ENCODE data around the gene CROCC2.

CROCC2 gene

DNA sequence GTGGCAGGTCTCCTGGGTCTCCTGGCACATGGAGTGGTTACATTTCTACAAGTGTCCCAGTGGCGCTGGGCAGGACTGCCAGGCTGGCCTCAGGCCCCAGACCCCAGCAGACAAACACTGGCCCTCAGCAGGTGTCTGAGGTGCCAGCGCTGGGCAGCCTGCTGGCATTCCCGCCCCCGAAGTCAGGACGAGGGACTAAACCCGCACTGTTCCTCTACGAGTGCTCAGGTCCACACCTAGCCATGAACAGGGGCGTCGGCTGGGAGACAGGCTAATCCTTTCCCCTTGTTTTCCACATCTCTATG is 105.1 kb downstream of the CROCC2 start:
- no peak for TF ChIP-seq CTCF (IDR thresholded peaks at IDR 0.05)

- TF ChIP-seq CTCF (IDR thresholded peaks at IDR 0.05) = no peak
These were observed 105.8 kb downstream of the CROCC2 start for GRCh38 chr2:241011751-241012510.

DNA sequence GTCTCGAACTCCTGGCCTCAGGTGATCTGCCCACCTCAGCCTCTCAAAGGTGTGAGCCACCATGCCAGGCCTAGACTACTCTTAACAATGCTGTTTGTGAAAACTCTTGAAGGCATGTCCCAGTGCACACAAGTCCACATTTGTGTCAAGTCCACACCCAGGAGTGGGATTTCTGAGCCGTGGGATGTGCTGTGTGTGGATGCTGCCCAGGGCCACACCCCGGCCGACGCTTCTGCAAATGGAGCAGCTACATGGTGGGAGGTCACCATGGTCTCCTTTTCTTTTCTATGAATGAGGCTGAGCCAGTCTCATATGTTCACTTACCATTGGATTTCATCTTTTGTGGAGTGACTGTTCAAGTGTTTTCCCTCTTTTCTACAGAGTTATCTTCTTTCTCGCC is 108.1 kb downstream of the CROCC2 start:
- no peak for TF ChIP-seq CTCF (IDR thresholded peaks at IDR 0.05)

DNA sequence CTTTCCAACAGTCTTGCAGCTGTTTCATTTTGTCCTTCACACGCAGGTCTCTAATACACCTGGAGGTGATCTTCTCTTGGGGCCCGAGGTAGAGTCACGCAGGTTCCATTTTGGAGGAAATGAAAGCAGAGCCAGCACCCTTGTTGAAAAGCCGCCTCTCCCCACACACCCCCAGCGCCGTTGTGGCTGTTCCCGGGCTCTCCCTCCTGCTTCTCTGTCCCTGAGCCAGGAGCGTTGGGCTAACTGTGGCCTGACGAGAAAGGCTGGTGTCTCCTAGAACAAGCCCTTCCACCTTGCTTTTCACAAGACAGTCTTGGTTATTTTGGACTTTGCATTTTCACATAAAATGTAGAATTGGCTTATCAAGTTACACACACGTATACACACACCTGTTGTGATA is 108.6 kb downstream of the CROCC2 start:
- no peak for TF ChIP-seq CTCF (IDR thresholded peaks at IDR 0.05)

DNA sequence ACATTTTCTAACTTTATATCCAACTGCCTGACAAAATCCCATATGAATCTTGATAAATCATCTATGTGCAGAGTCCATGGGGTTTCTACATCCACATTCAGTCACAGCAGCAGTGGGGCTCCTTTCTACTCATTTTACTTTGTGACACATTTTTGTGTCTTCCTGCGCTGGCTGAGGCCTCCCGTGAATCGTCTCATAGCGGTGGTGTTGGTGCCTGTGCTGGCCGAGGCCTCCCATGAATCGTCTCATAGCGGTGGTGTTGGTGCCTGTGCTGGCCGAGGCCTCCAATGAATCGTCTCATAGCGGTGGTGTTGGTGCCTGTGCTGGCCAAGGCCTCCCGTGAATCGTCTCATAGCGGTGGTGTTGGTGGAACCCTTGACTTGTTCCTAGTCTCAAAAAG is 109.3 kb downstream of the CROCC2 start:
- TF ChIP-seq CTCF (IDR thresholded peaks at IDR 0.05) = no peak

DNA sequence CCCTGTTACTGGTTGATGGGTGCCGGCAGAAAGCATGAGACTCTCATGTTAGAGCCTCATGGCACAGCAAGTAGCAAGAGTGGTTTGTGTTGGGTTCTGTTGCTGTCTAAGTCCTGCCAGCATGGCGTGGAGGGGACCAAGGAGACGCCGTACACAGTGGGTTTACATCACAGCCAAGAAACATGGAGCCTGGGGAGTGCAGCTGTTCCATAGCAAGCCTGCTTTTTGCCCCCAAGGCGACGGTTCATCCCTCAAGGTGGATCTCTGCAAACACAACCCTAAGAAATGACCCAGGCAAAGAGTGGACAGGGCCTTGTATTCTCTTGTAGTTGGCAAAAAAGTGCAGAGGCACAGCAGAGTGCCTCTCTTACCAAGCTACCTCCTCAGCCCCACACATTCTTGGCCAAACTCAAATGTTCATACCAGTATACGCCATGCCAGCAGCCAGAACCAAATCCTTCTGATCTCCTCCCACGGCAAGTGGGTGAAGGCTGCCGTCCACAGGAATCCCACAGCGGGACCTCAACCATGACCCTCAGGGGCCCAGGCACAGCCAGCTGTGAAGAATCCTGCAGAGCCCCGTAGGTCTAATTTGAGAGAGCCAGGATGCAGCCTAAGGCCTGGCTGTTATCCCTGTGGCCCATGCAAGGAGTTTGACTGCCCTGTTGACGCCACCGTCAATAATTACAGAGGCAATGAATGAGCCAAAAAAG is 111.2 kb downstream of the CROCC2 start:
- no peak for TF ChIP-seq CTCF (IDR thresholded peaks at IDR 0.05)

GRCh38 chr2:241018051-241018891 is 112.1 kb downstream of the CROCC2 start:
- TF ChIP-seq CTCF (IDR thresholded peaks at IDR 0.05) = no peak

All from LNCAP (cell line).